SK-N-SH treated with all-trans-retinoic acid at 6 μM for 48 hours (cell line): ENCODE data around the gene ARID1B.

Experiments
- ARNTL ChIP-seq: fragments of 450-650 bp; formaldehyde crosslinking; IDR thresholded peaks from 2 replicates; pipeline ENCODE4 v1.5.0; 2020; ENCODE audit warnings: low read depth, mild to moderate bottlenecking, moderate library complexity, borderline replicate concordance
- OSR1 ChIP-seq: fragments of 250-450 bp; sonication (Bioruptor Pico); IDR thresholded peaks from 2 replicates; pipeline ENCODE4 v1.8.0; 2022; ENCODE audit warnings: moderate library complexity, mild to moderate bottlenecking, inconsistent platforms

DNA sequence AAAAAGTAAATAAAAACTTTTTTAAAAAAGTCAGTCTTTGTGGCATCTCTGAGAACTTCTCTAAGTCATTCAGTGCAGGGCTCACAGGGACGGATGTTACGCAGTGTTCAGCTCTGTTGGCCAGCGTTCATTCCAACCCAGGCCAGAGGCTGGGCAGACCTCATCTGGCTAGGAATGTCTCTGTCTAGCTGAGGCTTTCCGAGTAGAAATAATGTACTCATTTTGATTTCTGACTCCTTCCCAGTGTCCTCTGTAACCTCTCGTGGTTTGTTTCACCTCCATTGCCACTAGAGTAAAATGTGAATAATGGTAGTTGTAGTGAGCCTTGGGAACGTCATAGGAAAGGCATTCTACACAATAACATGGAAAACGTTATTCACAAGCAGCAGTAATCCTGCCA, 411.0 kb downstream of the ARID1B start:
- TF ChIP-seq ARNTL (no peak), OSR1 (no peak)
